Liver (tissue), 9 donors: ENCODE results near the gene ADAMTS1. TPM values are rescaled to one million over a fixed set of nuclear protein-coding genes. Genes with fewer than 3 reads are reported as not detected.
A peak's percentile ranks its signal among the peaks of the same experiment; 100 is the strongest.

Experiments
- DNase-seq: peaks from one replicate; pipeline ENCODE4 v3.0.0-alpha.2; 2017; ENCODE audit warnings: low spot score
- H3K27ac ChIP-seq, 2 donors: one replicate each; pipeline ENCODE4 v1.7.0; 2013; ENCODE audit warnings: inconsistent platforms in 2 of 2, low read length in 2 of 2, control low read depth in 1 of 2, low read depth in 1 of 2, mild to moderate bottlenecking in 1 of 2
- H3K27me3 ChIP-seq, 4 donors: one replicate each; pipeline versions ENCODE4 v1.6.1 to v1.7.0; 2013; ENCODE audit warnings: low read length in 3 of 4, inconsistent platforms in 1 of 4, mild to moderate bottlenecking in 1 of 4, moderate library complexity in 1 of 4; ENCODE audit not compliant: control insufficient read depth in 4 of 4, insufficient read depth in 4 of 4
- H3K36me3 ChIP-seq, 4 donors: one replicate each; pipeline versions ENCODE4 v1.6.1 to v1.7.0; 2013; ENCODE audit warnings: low read length in 3 of 4, mild to moderate bottlenecking in 3 of 4, low read depth in 1 of 4, moderate library complexity in 1 of 4; ENCODE audit not compliant: control insufficient read depth in 4 of 4, insufficient read depth in 3 of 4
- H3K4me1 ChIP-seq, 4 donors: one replicate each; pipeline versions ENCODE4 v1.6.1 to v1.7.0; 2013; ENCODE audit warnings: low read length in 3 of 4, mild to moderate bottlenecking in 3 of 4, moderate library complexity in 1 of 4; ENCODE audit not compliant: control insufficient read depth in 4 of 4, insufficient read depth in 4 of 4
- H3K4me3 ChIP-seq, 3 donors: one replicate each; pipeline versions ENCODE4 v1.6.1 to v1.7.0; 2013; ENCODE audit warnings: low read length in 3 of 3, control low read depth in 1 of 3, low read depth in 1 of 3, mild to moderate bottlenecking in 1 of 3
- H3K9ac ChIP-seq, 2 donors: one replicate each; pipeline ENCODE4 v1.7.0; 2013; ENCODE audit warnings: low read length in 2 of 2, mild to moderate bottlenecking in 2 of 2, moderate library complexity in 2 of 2, control low read depth in 1 of 2, low read depth in 1 of 2
- H3K9me3 ChIP-seq, 4 donors: one replicate each; pipeline versions ENCODE4 v1.6.1 to v1.7.0; 2013; ENCODE audit warnings: low read length in 3 of 4; ENCODE audit not compliant: control insufficient read depth in 4 of 4
- EGR1 ChIP-seq, 2 donors: IDR thresholded peaks; 2 replicates each; pipeline ENCODE4 v1.6.1; 2016 to 2018; ENCODE audit warnings: antibody characterized with exemption in 2 of 2, low read depth in 2 of 2
- FOXA1 ChIP-seq: IDR thresholded peaks from 2 replicates; pipeline ENCODE4 v1.6.1; 2016; ENCODE audit warnings: antibody characterized with exemption
- FOXA2 ChIP-seq: IDR thresholded peaks from 2 replicates; pipeline ENCODE4 v1.6.1; 2016; ENCODE audit warnings: antibody characterized with exemption
- GABPA ChIP-seq, 2 donors: IDR thresholded peaks in 1 of 2; conservative IDR thresholded peaks in 1 of 2; 2 replicates each; pipeline ENCODE4 v1.6.1; 2016; ENCODE audit warnings: antibody characterized with exemption in 2 of 2, mild to moderate bottlenecking in 1 of 2, moderate library complexity in 1 of 2
- HNF4G ChIP-seq: IDR thresholded peaks from 2 replicates; pipeline ENCODE4 v1.6.1; 2016; ENCODE audit warnings: antibody characterized with exemption
- JUND ChIP-seq, 2 donors: IDR thresholded peaks; 2 replicates each; pipeline ENCODE4 v1.6.1; 2016; ENCODE audit warnings: antibody characterized with exemption in 2 of 2
- NR2F2 ChIP-seq: IDR thresholded peaks from 2 replicates; pipeline ENCODE4 v1.6.1; 2016; ENCODE audit warnings: antibody characterized with exemption
- RAD21 ChIP-seq, 2 donors: IDR thresholded peaks; 2 replicates each; pipeline ENCODE4 v1.6.1; 2016; ENCODE audit warnings: antibody characterized with exemption in 2 of 2, mild to moderate bottlenecking in 2 of 2
- RXRA ChIP-seq, 2 donors: IDR thresholded peaks; 2 replicates each; pipeline ENCODE4 v1.6.1; 2017 to 2018; ENCODE audit warnings: antibody characterized with exemption in 2 of 2, mild to moderate bottlenecking in 1 of 2
- YY1 ChIP-seq: IDR thresholded peaks from 2 replicates; pipeline ENCODE4 v1.6.1; 2016; ENCODE audit warnings: antibody characterized with exemption, mild to moderate bottlenecking
- WGBS: extraction: QIAGEN DNeasy Blood & Tissue Kit; methylation state at CpG from one replicate; pipeline ENCODE4 v1.1.7; 2013; 5-methylcytosine and 5-hydroxymethylcytosine counted together
- polyA plus RNA-seq, 2 donors: library from polyadenylated mRNA; stranded (reverse) in 1 of 2; unstranded in 1 of 2; fragments of 200-250 nt in 1 of 2; fragments of >200 nt in 1 of 2; fragmentation: Nextera tagmentation in 1 of 2; extraction: Ambion mirVana in 1 of 2; gene quantifications; one replicate each; pipeline versions ENCODE4 v1.2.1 to v1.2.3, GENCODE V29; 2013 to 2015
- total RNA-seq, 2 donors: library from RNA; depleted of rRNA; stranded (reverse); fragments of >200 nt; gene quantifications; one replicate each; pipeline ENCODE4 v1.2.3, GENCODE V29; 2014
- TF ChIP-seq, protein P1 (sequence below): IDR thresholded peaks from 2 replicates; pipeline ENCODE4 v1.6.1; 2016; ENCODE audit warnings: antibody characterized with exemption
- TF ChIP-seq, protein P2 (sequence below): IDR thresholded peaks from 2 replicates; pipeline ENCODE4 v1.6.1; 2016; ENCODE audit warnings: antibody characterized with exemption
- TF ChIP-seq, protein P3 (sequence below): IDR thresholded peaks from 2 replicates; pipeline ENCODE4 v1.6.1; 2016; ENCODE audit warnings: antibody characterized with exemption, mild to moderate bottlenecking
- TF ChIP-seq, protein P4 (sequence below): fragments of 150-350 bp; IDR thresholded peaks from 2 replicates; pipeline ENCODE4 v1.5.1; 2017; ENCODE audit warnings: improper control_type of control experiment, low read depth, low read length; ENCODE audit not compliant: missing input control
- donor health status: healthy.
- donor health status: healthy.
- donor health status: healthy.
- donor health status: healthy.
- donor health status: healthy.

The ADAMTS1 gene
- total and polyA plus RNA-seq, 4 donors, result 3.3 to 23.1 (median 10.7) TPM

DNA sequence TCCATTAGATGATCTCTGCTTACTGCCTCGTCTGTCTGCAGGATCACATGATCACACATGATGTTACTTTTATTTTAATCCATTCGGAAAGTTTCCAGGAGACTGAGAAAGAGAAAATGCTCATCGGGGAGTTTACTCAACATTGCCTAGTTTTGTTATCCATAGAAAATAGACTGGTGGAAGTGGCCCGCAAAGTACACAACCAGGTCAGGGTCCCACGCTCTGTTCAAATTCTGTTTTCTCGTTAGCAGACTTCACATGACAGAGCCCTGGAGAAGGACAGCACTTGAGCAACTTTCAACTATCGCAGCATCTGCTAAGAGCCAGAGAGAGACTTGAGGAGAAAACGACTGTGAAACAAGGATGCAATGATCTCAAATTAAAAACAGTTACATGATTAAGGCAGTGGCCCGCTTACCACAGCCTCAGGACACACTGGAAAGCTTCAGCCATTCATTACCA is 44.2 kb downstream of the ADAMTS1 start:
- WGBS, result 40% methylated on average over 9 of the region's 9 CpGs
- TF ChIP-seq, protein P1, sequence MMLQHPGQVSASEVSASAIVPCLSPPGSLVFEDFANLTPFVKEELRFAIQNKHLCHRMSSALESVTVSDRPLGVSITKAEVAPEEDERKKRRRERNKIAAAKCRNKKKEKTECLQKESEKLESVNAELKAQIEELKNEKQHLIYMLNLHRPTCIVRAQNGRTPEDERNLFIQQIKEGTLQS, result no peak
- TF ChIP-seq RAD21 (IDR thresholded peaks at IDR 0.05) (no peak), YY1 (no peak), FOXA2 (no peak), NR2F2 (no peak), JUND (IDR thresholded peaks at IDR 0.05) (no peak)
- TF ChIP-seq, protein P2, sequence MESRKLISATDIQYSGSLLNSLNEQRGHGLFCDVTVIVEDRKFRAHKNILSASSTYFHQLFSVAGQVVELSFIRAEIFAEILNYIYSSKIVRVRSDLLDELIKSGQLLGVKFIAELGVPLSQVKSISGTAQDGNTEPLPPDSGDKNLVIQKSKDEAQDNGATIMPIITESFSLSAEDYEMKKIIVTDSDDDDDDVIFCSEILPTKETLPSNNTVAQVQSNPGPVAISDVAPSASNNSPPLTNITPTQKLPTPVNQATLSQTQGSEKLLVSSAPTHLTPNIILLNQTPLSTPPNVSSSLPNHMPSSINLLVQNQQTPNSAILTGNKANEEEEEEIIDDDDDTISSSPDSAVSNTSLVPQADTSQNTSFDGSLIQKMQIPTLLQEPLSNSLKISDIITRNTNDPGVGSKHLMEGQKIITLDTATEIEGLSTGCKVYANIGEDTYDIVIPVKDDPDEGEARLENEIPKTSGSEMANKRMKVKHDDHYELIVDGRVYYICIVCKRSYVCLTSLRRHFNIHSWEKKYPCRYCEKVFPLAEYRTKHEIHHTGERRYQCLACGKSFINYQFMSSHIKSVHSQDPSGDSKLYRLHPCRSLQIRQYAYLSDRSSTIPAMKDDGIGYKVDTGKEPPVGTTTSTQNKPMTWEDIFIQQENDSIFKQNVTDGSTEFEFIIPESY, result no peak
- TF ChIP-seq, protein P3, sequence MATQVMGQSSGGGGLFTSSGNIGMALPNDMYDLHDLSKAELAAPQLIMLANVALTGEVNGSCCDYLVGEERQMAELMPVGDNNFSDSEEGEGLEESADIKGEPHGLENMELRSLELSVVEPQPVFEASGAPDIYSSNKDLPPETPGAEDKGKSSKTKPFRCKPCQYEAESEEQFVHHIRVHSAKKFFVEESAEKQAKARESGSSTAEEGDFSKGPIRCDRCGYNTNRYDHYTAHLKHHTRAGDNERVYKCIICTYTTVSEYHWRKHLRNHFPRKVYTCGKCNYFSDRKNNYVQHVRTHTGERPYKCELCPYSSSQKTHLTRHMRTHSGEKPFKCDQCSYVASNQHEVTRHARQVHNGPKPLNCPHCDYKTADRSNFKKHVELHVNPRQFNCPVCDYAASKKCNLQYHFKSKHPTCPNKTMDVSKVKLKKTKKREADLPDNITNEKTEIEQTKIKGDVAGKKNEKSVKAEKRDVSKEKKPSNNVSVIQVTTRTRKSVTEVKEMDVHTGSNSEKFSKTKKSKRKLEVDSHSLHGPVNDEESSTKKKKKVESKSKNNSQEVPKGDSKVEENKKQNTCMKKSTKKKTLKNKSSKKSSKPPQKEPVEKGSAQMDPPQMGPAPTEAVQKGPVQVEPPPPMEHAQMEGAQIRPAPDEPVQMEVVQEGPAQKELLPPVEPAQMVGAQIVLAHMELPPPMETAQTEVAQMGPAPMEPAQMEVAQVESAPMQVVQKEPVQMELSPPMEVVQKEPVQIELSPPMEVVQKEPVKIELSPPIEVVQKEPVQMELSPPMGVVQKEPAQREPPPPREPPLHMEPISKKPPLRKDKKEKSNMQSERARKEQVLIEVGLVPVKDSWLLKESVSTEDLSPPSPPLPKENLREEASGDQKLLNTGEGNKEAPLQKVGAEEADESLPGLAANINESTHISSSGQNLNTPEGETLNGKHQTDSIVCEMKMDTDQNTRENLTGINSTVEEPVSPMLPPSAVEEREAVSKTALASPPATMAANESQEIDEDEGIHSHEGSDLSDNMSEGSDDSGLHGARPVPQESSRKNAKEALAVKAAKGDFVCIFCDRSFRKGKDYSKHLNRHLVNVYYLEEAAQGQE, result no peak
- H3K36me3 ChIP-seq, result no peaks in the 10 kb centered on the region
- no peak for DNase-seq
- peak overlapping the region; percentile 27 to 60 for H3K27ac ChIP-seq
- no peak overlapping the region for H3K4me3 ChIP-seq
- H3K4me1 ChIP-seq, result no peaks in the 10 kb centered on the region
- peaks cover 0 to 3% (median under 1%) of the 10 kb centered on the region in 4 donors for H3K27me3 ChIP-seq
- H3K9me3 ChIP-seq, result no peaks in the 10 kb centered on the region
- no peak overlapping the region for H3K9ac ChIP-seq

DNA sequence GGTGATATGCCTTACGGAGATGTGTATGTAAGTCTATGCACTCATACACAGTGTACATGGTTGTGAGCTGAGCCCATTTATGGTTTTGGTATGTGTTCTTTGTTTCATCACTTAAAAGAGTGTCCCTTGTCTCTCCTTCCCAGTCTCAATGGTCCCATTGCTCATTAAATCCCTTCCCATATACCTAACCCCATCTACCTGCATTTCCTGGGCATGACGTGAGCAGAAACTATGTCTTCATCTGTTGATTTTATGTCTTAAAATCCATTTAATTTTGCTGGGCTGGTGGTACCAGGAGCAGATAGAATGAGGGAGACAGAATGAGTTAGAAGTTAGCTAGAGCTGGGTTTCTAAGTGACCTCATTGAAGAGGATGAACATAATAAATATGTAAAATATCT is 44.8 kb downstream of the ADAMTS1 start:
- Histone ChIP-seq H3K4me3 (no peak overlapping the region), H3K27ac (no peak overlapping the region), H3K9me3 (no peaks in the 10 kb centered on the region), H3K4me1 (no peaks in the 10 kb centered on the region), H3K27me3 (peaks cover 0 to 3% (median under 1%) of the 10 kb centered on the region in 4 donors), H3K9ac (no peak overlapping the region), H3K36me3 (no peaks in the 10 kb centered on the region)
- WGBS, result 84% methylated on average over 2 of the region's 2 CpGs
- no peak for DNase-seq
- no peak for TF ChIP-seq GABPA (IDR thresholded peaks at IDR 0.05 in 1 of 2, conservative IDR thresholded peaks at IDR 0.05 in 1 of 2)

DNA sequence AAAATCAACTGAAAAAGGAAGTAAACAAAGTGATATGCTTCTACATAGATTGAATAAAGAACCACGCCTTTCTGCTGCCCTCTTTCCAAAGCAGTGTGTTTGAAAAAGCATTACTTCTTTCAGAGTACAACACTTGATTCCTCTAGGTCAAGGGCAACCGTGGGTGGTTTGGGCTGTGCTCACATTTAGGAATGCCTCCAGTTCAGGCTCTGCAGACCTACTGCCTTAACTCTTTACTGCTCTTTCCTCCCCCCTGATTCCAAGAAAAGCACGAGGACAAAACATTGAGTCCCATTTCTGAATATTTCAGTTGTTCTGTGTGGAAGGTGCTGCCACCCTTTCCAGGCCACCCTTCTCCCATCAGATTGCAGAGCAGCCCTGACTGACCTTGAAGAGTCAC is 45.2 kb downstream of the ADAMTS1 start:
- Histone ChIP-seq H3K4me1 (no peaks in the 10 kb centered on the region), H3K27ac (no peak overlapping the region), H3K27me3 (peaks cover 0 to 3% (median under 1%) of the 10 kb centered on the region in 4 donors), H3K4me3 (no peak overlapping the region), H3K36me3 (no peaks in the 10 kb centered on the region), H3K9ac (no peak overlapping the region), H3K9me3 (peaks cover 0 to 2% (median 0%) of the 10 kb centered on the region in 4 donors)
- 43% methylated on average over 3 of the region's 3 CpGs for WGBS
- no peak for TF ChIP-seq FOXA1
- TF ChIP-seq NR2F2, result no peak
- TF ChIP-seq HNF4G, result no peak
- TF ChIP-seq RXRA (IDR thresholded peaks at IDR 0.05), result no peak
- TF ChIP-seq, protein P4, sequence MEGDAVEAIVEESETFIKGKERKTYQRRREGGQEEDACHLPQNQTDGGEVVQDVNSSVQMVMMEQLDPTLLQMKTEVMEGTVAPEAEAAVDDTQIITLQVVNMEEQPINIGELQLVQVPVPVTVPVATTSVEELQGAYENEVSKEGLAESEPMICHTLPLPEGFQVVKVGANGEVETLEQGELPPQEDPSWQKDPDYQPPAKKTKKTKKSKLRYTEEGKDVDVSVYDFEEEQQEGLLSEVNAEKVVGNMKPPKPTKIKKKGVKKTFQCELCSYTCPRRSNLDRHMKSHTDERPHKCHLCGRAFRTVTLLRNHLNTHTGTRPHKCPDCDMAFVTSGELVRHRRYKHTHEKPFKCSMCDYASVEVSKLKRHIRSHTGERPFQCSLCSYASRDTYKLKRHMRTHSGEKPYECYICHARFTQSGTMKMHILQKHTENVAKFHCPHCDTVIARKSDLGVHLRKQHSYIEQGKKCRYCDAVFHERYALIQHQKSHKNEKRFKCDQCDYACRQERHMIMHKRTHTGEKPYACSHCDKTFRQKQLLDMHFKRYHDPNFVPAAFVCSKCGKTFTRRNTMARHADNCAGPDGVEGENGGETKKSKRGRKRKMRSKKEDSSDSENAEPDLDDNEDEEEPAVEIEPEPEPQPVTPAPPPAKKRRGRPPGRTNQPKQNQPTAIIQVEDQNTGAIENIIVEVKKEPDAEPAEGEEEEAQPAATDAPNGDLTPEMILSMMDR, result no peak
- TF ChIP-seq EGR1 (IDR thresholded peaks at IDR 0.05; ENCODE audit: low read depth in 2 of 2), result no peak
- no peak for TF ChIP-seq YY1
- DNase-seq, result no peak
